ENCODE results near the gene UNC5B. TPM values are rescaled to one million over a fixed set of nuclear protein-coding genes. Genes with fewer than 3 reads are reported as not detected.

Gene UNC5B
- total and polyA plus RNA-seq, 11 donors: 4.8 to 22.8 (median 10.1) TPM

GRCh38 chr10:71187197-71187596, 25.2 kb upstream of the UNC5B start:
- Histone ChIP-seq H3K27ac (no peak overlapping the region), H3K4me3 (no peak overlapping the region), H3K9me3 (no peaks in the 10 kb centered on the region), H3K27me3 (peaks cover 0 to 7% (median 0%) of the 10 kb centered on the region in 9 donors), H3K4me1 (peaks cover 0 to 32% (median 11%) of the 10 kb centered on the region in 12 donors), H3K36me3 (no peaks in the 10 kb centered on the region)
- DNase-seq (no peak), ATAC-seq (no peak)
- TF ChIP-seq POLR2A (IDR thresholded peaks at IDR 0.05) (no peak), CTCF (IDR thresholded peaks at IDR 0.05) (no peak)
- intact Hi-C loops (cut with DNase I): loop anchor here in 2 of 10 donors (10.0 kb wide), 1 partner anchor 112 kb away; no protein-coding TSS in a partner anchor
- 55 to 77% (median 63%) methylated on average over 11 of the region's 11 CpGs for WGBS, 4 donors

GRCh38 chr10:71187600-71187999, 24.8 kb upstream of the UNC5B start:
- no peaks in the 10 kb centered on the region for H3K9me3 ChIP-seq
- DNase-seq (peak in 4 of 5 donors; percentile 55 to 74 (median 69)), ATAC-seq (peak; percentile 72 to 93 (median 80))
- no peak overlapping the region for H3K4me3 ChIP-seq
- no peaks in the 10 kb centered on the region for H3K36me3 ChIP-seq
- H3K27ac ChIP-seq: peak overlapping the region in 2 of 12 donors; percentile 9 to 29
- H3K4me1 ChIP-seq: peaks cover 0 to 32% (median 11%) of the 10 kb centered on the region in 12 donors
- intact Hi-C loops (cut with DNase I): loop anchor here in 2 of 10 donors (10.0 kb wide), 1 partner anchor 113 kb away; no protein-coding TSS in a partner anchor
- 32 to 33% (median 32%) methylated on average over 3 of the region's 3 CpGs for WGBS, 4 donors
- no peak for TF ChIP-seq POLR2A (IDR thresholded peaks at IDR 0.05)
- TF ChIP-seq CTCF (IDR thresholded peaks at IDR 0.05): peak in 4 of 12 donors; percentile 11 to 25 (median 19)
- H3K27me3 ChIP-seq: peaks cover 0 to 7% (median 0%) of the 10 kb centered on the region in 9 donors

GRCh38 chr10:71188201-71188600, 24.2 kb upstream of the UNC5B start:
- H3K9me3 ChIP-seq: no peaks in the 10 kb centered on the region
- no peak for TF ChIP-seq POLR2A (IDR thresholded peaks at IDR 0.05)
- TF ChIP-seq CTCF (IDR thresholded peaks at IDR 0.05): no peak
- H3K4me1 ChIP-seq: peaks cover 0 to 32% (median 11%) of the 10 kb centered on the region in 12 donors
- H3K4me3 ChIP-seq: no peak overlapping the region
- intact Hi-C loops (cut with DNase I): loop anchor here in 2 of 10 donors (10.0 kb wide), 1 partner anchor 113 kb away; no protein-coding TSS in a partner anchor
- WGBS, 4 donors: 77 to 100% (median 89%) methylated on average over 1 of the region's 1 CpG
- peak overlapping the region in 2 of 12 donors; percentile 9 to 29 for H3K27ac ChIP-seq
- no peaks in the 10 kb centered on the region for H3K36me3 ChIP-seq
- peaks cover 0 to 7% (median 0%) of the 10 kb centered on the region in 9 donors for H3K27me3 ChIP-seq
- DNase-seq (no peak), ATAC-seq (peak in 2 of 4 donors; percentile 21 to 35)

- peaks cover 0 to 23% (median 11%) of the 10 kb centered on the region in 12 donors for H3K4me1 ChIP-seq
- peaks cover 0 to 7% (median 0%) of the 10 kb centered on the region in 9 donors for H3K27me3 ChIP-seq
- H3K9me3 ChIP-seq: no peaks in the 10 kb centered on the region
- TF ChIP-seq POLR2A (IDR thresholded peaks at IDR 0.05) (no peak), CTCF (IDR thresholded peaks at IDR 0.05) (no peak)
- no peaks in the 10 kb centered on the region for H3K36me3 ChIP-seq
- H3K27ac ChIP-seq: no peak overlapping the region
- DNase-seq: no peak
- intact Hi-C loops (cut with DNase I): no loop called here
- no peak for ATAC-seq
- H3K4me3 ChIP-seq: no peak overlapping the region
- WGBS, 4 donors: 44 to 72% (median 55%) methylated on average over 4 of the region's 4 CpGs
These were observed 21.4 kb upstream of the UNC5B start for GRCh38 chr10:71191019-71191418.
